ENCODE results near the gene EXOC3L1. TPM values are rescaled to one million over a fixed set of nuclear protein-coding genes. Genes with fewer than 3 reads are reported as not detected.

EXOC3L1 gene
- total and polyA plus RNA-seq, 2 of the 13 experiments (the other 11 are each of a cell fraction or from before 2014, with no cell fraction given), result 0.12 TPM; not detected in 1

- no peak; the same call in 1 of the 2 replicates for TF ChIP-seq ZNF275 (CRISPR knock-in tag; IDR thresholded peaks at IDR 0.05; ENCODE audit: borderline replicate concordance)
- TF ChIP-seq ZNF773 (CRISPR knock-in tag; IDR thresholded peaks at IDR 0.05; ENCODE audit: borderline replicate concordance), result no peak
- peak; percentile 62; the same call in 1 of the 2 replicates for TF ChIP-seq DNMT3B (CRISPR knock-in tag; conservative IDR thresholded peaks at IDR 0.05)
- TF ChIP-seq NFYC (CRISPR knock-in tag; IDR thresholded peaks at IDR 0.05), result peak; percentile 27
- no peak for TF ChIP-seq YEATS4 (CRISPR knock-in tag; IDR thresholded peaks at IDR 0.05; ENCODE audit: borderline replicate concordance)
- TF ChIP-seq HDAC2 (CRISPR knock-in tag; IDR thresholded peaks at IDR 0.05), result no peak; the same call in none of the 2 replicates
- no peak for TF ChIP-seq TEAD2 (CRISPR knock-in tag; IDR thresholded peaks at IDR 0.05)
- TF ChIP-seq CBFB (CRISPR knock-in tag; IDR thresholded peaks at IDR 0.05), result peak; percentile 41; the same call in 1 of the 2 replicates
- peak; percentile 57; the same call in 1 of the 2 replicates for TF ChIP-seq ZMYM3 (CRISPR knock-in tag; IDR thresholded peaks at IDR 0.05)
- TF ChIP-seq GATAD1 (CRISPR knock-in tag; IDR thresholded peaks at IDR 0.05), result 0 out of 2 replicates have a peak, but pooled peaks have one; percentile 7
- TF ChIP-seq ZNF543 (CRISPR knock-in tag; IDR thresholded peaks at IDR 0.05), result 0 out of 2 replicates have a peak, but pooled peaks have one; percentile 5
- TF ChIP-seq LCORL (IDR thresholded peaks at IDR 0.05), result 0 out of 2 replicates have a peak, but pooled peaks have one; percentile 16
- TF ChIP-seq LCORL (CRISPR knock-in tag; IDR thresholded peaks at IDR 0.05), result peak; percentile 71
- 0 out of 2 replicates have a peak, but pooled peaks have one; percentile 60 for TF ChIP-seq ZNF44 (CRISPR knock-in tag; IDR thresholded peaks at IDR 0.05)
- TF ChIP-seq HOXA3 (CRISPR knock-in tag; IDR thresholded peaks at IDR 0.05), result no peak
- no peak for TF ChIP-seq ZNF503 (CRISPR knock-in tag; IDR thresholded peaks at IDR 0.05)
- no peak for TF ChIP-seq SETDB1 (CRISPR knock-in tag; IDR thresholded peaks at IDR 0.05; ENCODE audit: borderline replicate concordance)
- no peak for TF ChIP-seq ATRX (CRISPR knock-in tag; IDR thresholded peaks at IDR 0.05; ENCODE audit: borderline replicate concordance)
- TF ChIP-seq, protein P1, sequence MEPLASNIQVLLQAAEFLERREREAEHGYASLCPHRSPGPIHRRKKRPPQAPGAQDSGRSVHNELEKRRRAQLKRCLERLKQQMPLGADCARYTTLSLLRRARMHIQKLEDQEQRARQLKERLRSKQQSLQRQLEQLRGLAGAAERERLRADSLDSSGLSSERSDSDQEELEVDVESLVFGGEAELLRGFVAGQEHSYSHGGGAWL (CRISPR knock-in tag; IDR thresholded peaks at IDR 0.05), result peak; percentile 35
- TF ChIP-seq, protein P2, sequence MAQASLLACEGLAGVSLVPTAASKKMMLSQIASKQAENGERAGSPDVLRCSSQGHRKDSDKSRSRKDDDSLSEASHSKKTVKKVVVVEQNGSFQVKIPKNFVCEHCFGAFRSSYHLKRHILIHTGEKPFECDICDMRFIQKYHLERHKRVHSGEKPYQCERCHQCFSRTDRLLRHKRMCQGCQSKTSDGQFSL (CRISPR knock-in tag; IDR thresholded peaks at IDR 0.05), result 0 out of 2 replicates have a peak, but pooled peaks have one; percentile 16
- peak; percentile 58; the same call in 1 of the 2 replicates for TF ChIP-seq NAIF1 (CRISPR knock-in tag; IDR thresholded peaks at IDR 0.05; ENCODE audit: borderline replicate concordance)
- no peak for TF ChIP-seq HNF4G (IDR thresholded peaks at IDR 0.05; ENCODE audit: borderline replicate concordance, low read depth, low read length)
- TF ChIP-seq HNF4G (CRISPR knock-in tag; IDR thresholded peaks at IDR 0.05; ENCODE audit: borderline replicate concordance, low read depth), result peak; percentile 33; the same call in 1 of the 2 replicates
- TF ChIP-seq NFKBIZ (CRISPR knock-in tag; IDR thresholded peaks at IDR 0.05), result no peak
- TF ChIP-seq IRF2 (CRISPR knock-in tag; IDR thresholded peaks at IDR 0.05), result no peak
- no peak; the same call in 1 of the 2 replicates for TF ChIP-seq ZNF138 (CRISPR knock-in tag; IDR thresholded peaks at IDR 0.05; ENCODE audit: low read depth)
Measured at GRCh38 chr16:67170168-67170948, 19.6 kb downstream of the EXOC3L1 start, which contains the start of gene NOL3 (continued).

Measured in HepG2 (cell line).